ENCODE results near the gene CEACAM19.
"Not testable (repeated sequence)": the region's sequence is repeated elsewhere in the genome, so short reads cannot be mapped to it uniquely, and the experiment has no call there.

CEACAM19 gene

GRCh38 chr19:44626048-44626624, 45.1 kb upstream of the CEACAM19 start:
- no peaks in the 10 kb centered on the region for H3K36me3 ChIP-seq (ENCODE audit: control insufficient read depth, insufficient read depth, low read length)
- H3K27me3 ChIP-seq (ENCODE audit: control insufficient read depth, insufficient read depth, low read length): no peaks in the 10 kb centered on the region
- H3K79me2 ChIP-seq: no peaks in the 10 kb centered on the region
- H3K9ac ChIP-seq: no peak overlapping the region
- no peak overlapping the region for H3K4me3 ChIP-seq (ENCODE audit: low read depth, low read length)
- H3K27ac ChIP-seq: no peak overlapping the region
- no peaks in the 10 kb centered on the region for H3K9me3 ChIP-seq (ENCODE audit: control insufficient read depth, low read length)
- H2AFZ ChIP-seq: no peak overlapping the region
- no peak overlapping the region for H3K4me2 ChIP-seq (ENCODE audit: low read length)
- no peaks in the 10 kb centered on the region for H3K4me1 ChIP-seq
- TF ChIP-seq CTCF (IDR thresholded peaks at IDR 0.05): no peak

GRCh38 chr19:44627631-44628030, 43.7 kb upstream of the CEACAM19 start:
- H3K27me3 ChIP-seq (ENCODE audit: control insufficient read depth, insufficient read depth, low read length): no peaks in the 10 kb centered on the region
- H2AFZ ChIP-seq: no peak overlapping the region
- no peaks in the 10 kb centered on the region for H3K4me1 ChIP-seq
- H3K36me3 ChIP-seq (ENCODE audit: control insufficient read depth, insufficient read depth, low read length): no peaks in the 10 kb centered on the region
- no peak overlapping the region for H3K9ac ChIP-seq
- no peak overlapping the region for H3K27ac ChIP-seq
- no peak overlapping the region for H3K4me2 ChIP-seq (ENCODE audit: low read length)
- no peaks in the 10 kb centered on the region for H3K9me3 ChIP-seq (ENCODE audit: control insufficient read depth, low read length)
- no peaks in the 10 kb centered on the region for H3K79me2 ChIP-seq
- H3K4me3 ChIP-seq (ENCODE audit: low read depth, low read length): no peak overlapping the region
- no peak for TF ChIP-seq CTCF (IDR thresholded peaks at IDR 0.05)

GRCh38 chr19:44628793-44629192, 42.5 kb upstream of the CEACAM19 start:
- Histone ChIP-seq H3K4me2 (ENCODE audit: low read length) (no peak overlapping the region), H3K36me3 (ENCODE audit: control insufficient read depth, insufficient read depth, low read length) (no peaks in the 10 kb centered on the region)
- TF ChIP-seq CTCF (IDR thresholded peaks at IDR 0.05): no peak

GRCh38 chr19:44631611-44632010, 39.7 kb upstream of the CEACAM19 start:
- not testable (repeated sequence) for H3K9ac ChIP-seq; H3K4me3 ChIP-seq (ENCODE audit: low read depth, low read length); H3K9me3 ChIP-seq (ENCODE audit: control insufficient read depth, low read length); H3K4me2 ChIP-seq (ENCODE audit: low read length); H3K27ac ChIP-seq; H2AFZ ChIP-seq; H3K36me3 ChIP-seq (ENCODE audit: control insufficient read depth, insufficient read depth, low read length); H3K27me3 ChIP-seq (ENCODE audit: control insufficient read depth, insufficient read depth, low read length); H3K4me1 ChIP-seq; H3K79me2 ChIP-seq

More at GRCh38 chr19:44628793-44629192, 42.5 kb upstream of the CEACAM19 start:
- Histone ChIP-seq H3K27ac (no peak overlapping the region), H3K79me2 (no peaks in the 10 kb centered on the region), H3K9ac (no peak overlapping the region), H3K27me3 (ENCODE audit: control insufficient read depth, insufficient read depth, low read length) (no peaks in the 10 kb centered on the region), H3K4me1 (no peaks in the 10 kb centered on the region), H3K9me3 (ENCODE audit: control insufficient read depth, low read length) (no peaks in the 10 kb centered on the region), H2AFZ (no peak overlapping the region), H3K4me3 (ENCODE audit: low read depth, low read length) (no peak overlapping the region)

- H3K36me3 ChIP-seq (ENCODE audit: control insufficient read depth, insufficient read depth, low read length); H3K27me3 ChIP-seq (ENCODE audit: control insufficient read depth, insufficient read depth, low read length); H3K79me2 ChIP-seq; H3K9ac ChIP-seq; H3K9me3 ChIP-seq (ENCODE audit: control insufficient read depth, low read length); H3K4me1 ChIP-seq; H3K27ac ChIP-seq; H3K4me2 ChIP-seq (ENCODE audit: low read length); H2AFZ ChIP-seq; H3K4me3 ChIP-seq (ENCODE audit: low read depth, low read length): not testable (repeated sequence)
These were observed 37.2 kb upstream of the CEACAM19 start for GRCh38 chr19:44634058-44634457.

- no peaks in the 10 kb centered on the region for H3K36me3 ChIP-seq (ENCODE audit: control insufficient read depth, insufficient read depth, low read length)
These were observed 36.5 kb upstream of the CEACAM19 start for GRCh38 chr19:44634785-44635184.

More at GRCh38 chr19:44634785-44635184, 36.5 kb upstream of the CEACAM19 start:
- Histone ChIP-seq H2AFZ (no peak overlapping the region), H3K4me1 (no peaks in the 10 kb centered on the region), H3K27me3 (ENCODE audit: control insufficient read depth, insufficient read depth, low read length) (no peaks in the 10 kb centered on the region), H3K27ac (no peak overlapping the region), H3K4me3 (ENCODE audit: low read depth, low read length) (no peak overlapping the region), H3K9ac (no peak overlapping the region), H3K9me3 (ENCODE audit: control insufficient read depth, low read length) (no peaks in the 10 kb centered on the region), H3K4me2 (ENCODE audit: low read length) (no peak overlapping the region), H3K79me2 (no peaks in the 10 kb centered on the region)
- no peak for TF ChIP-seq CTCF (IDR thresholded peaks at IDR 0.05)

All from parathyroid adenoma (tissue), 2 donors.